Spleen (tissue), 11 donors: ENCODE measurements around the gene ABCG1. TPM values are rescaled to one million over a fixed set of nuclear protein-coding genes. Genes with fewer than 3 reads are reported as not detected.

ENCODE experiments used
- DNase-seq: peaks from one replicate; pipeline ENCODE4 v3.0.0-alpha.2; 2020
- H3K27ac ChIP-seq, 8 donors: fragments of 200-600 bp; sonication (generic) in 7 of 8; 1 replicate in 4 of 8; 2 replicates in 4 of 8; pipeline versions ENCODE4 v1.5.0 to v1.8.0; 2016 to 2021; ENCODE audit warnings: inconsistent platforms in 4 of 8, mild to moderate bottlenecking in 4 of 8, moderate library complexity in 1 of 8
- H3K27me3 ChIP-seq, 7 donors: fragments of 200-600 bp; sonication (generic) in 6 of 7; replicated peaks in 1 of 7; 1 replicate in 4 of 7; 2 replicates in 3 of 7; pipeline versions ENCODE4 v1.5.0 to v1.8.0; 2016 to 2021; ENCODE audit warnings: inconsistent platforms in 3 of 7, mild to moderate bottlenecking in 1 of 7
- H3K36me3 ChIP-seq, 6 donors: fragments of 200-600 bp; sonication (generic) in 5 of 6; 1 replicate in 4 of 6; 2 replicates in 2 of 6; pipeline versions ENCODE4 v1.5.0 to v1.8.0; 2016 to 2021; ENCODE audit warnings: inconsistent platforms in 2 of 6
- H3K4me1 ChIP-seq, 6 donors: fragments of 200-600 bp; sonication (generic) in 5 of 6; 1 replicate in 3 of 6; 2 replicates in 3 of 6; pipeline versions ENCODE4 v1.5.0 to v1.8.0; 2016 to 2021; ENCODE audit warnings: inconsistent platforms in 3 of 6
- H3K4me3 ChIP-seq, 8 donors: fragments of 200-600 bp; sonication (generic) in 7 of 8; 1 replicate in 4 of 8; 2 replicates in 4 of 8; pipeline versions ENCODE4 v1.5.0 to v1.8.0; 2016 to 2021; ENCODE audit warnings: inconsistent platforms in 4 of 8, mild to moderate bottlenecking in 4 of 8, moderate library complexity in 2 of 8
- H3K9me3 ChIP-seq, 8 donors: fragments of 200-600 bp; sonication (generic) in 7 of 8; 1 replicate in 4 of 8; 2 replicates in 4 of 8; pipeline versions ENCODE4 v1.5.0 to v1.8.0; 2016 to 2021; ENCODE audit warnings: inconsistent platforms in 4 of 8
- CTCF ChIP-seq, 11 experiments: fragments of 200-600 bp in 7 of 11; fragments of 450-650 bp in 4 of 11; sonication (generic) in 4 of 11; IDR thresholded peaks in 8 of 11; conservative IDR thresholded peaks in 3 of 11; 1 replicate in 7 of 11; 2 replicates in 4 of 11; pipeline versions ENCODE4 v1.4.0 to v1.8.0; 2016 to 2021; ENCODE audit warnings: antibody characterized with exemption in 11 of 11, inconsistent platforms in 4 of 11, mild to moderate bottlenecking in 1 of 11
- POLR2A ChIP-seq, 3 donors: fragments of 450-650 bp; IDR thresholded peaks; one replicate each; pipeline ENCODE4 v1.5.1; 2017; ENCODE audit warnings: antibody characterized with exemption in 3 of 3, mild to moderate bottlenecking in 1 of 3
- POLR2AphosphoS5 ChIP-seq, 3 donors: sonication (generic); formaldehyde crosslinking; IDR thresholded peaks; one replicate each; pipeline ENCODE4 v1.5.1; 2017; ENCODE audit warnings: antibody characterized with exemption in 3 of 3
- WGBS, 5 donors: extraction: QIAGEN DNeasy Blood & Tissue Kit in 3 of 5; methylation state at CpG; one replicate each; pipeline versions ENCODE4 v1.1.5 to v1.1.7; 2013 to 2018; 5-methylcytosine and 5-hydroxymethylcytosine counted together
- intact Hi-C: fragments of 100-400 bp; cut with DNase I; formaldehyde crosslinking; loops from one replicate; pipeline ENCODE4 v1.15.0; 2023; ENCODE audit warnings: low total_unique reads
- polyA plus RNA-seq, 3 donors: library from polyadenylated mRNA; stranded (reverse); fragments of 200-250 nt; gene quantifications; one replicate each; pipeline ENCODE4 v1.2.1, GENCODE V29; 2013
- total RNA-seq, 7 donors: library from RNA; depleted of rRNA in 3 of 7; stranded (reverse); fragments of >200 nt in 3 of 7; fragmentation: NEBNext Ultra II Directional in 4 of 7; extraction: Animal tissue kit (Norgen Biotek cat#: 25700) in 4 of 7; gene quantifications; one replicate each; pipeline versions ENCODE4 v1.1.0 to v1.2.1, GENCODE V29; 2016 to 2021
- donor health status: healthy with polysubstance abuse.
- donor health status: DM: no; HTN: no; CAD: no; lungs with moderate emphysema.
- donor health status: DM: no; HTN: no; CAD: no.
- donor health status: Bipolar disorder and iron deficiency.
- donor health status: healthy.
- donor health status: DM: no; HTN: no; CAD: no.
- donor health status: DM: yes; HTN: yes; CAD: no.

Gene ABCG1
- total and polyA plus RNA-seq, 10 donors: 14.6 to 143 (median 96.7) TPM

GRCh38 chr21:42237577-42237976, 18.6 kb downstream of the ABCG1 start:
- DNase-seq: no peak
- Histone ChIP-seq H3K4me3 (no peak overlapping the region), H3K27me3 (no peaks in the 10 kb centered on the region), H3K4me1 (peaks cover 56 to 93% (median 82%) of the 10 kb centered on the region in 6 donors), H3K36me3 (no peaks in the 10 kb centered on the region), H3K9me3 (no peaks in the 10 kb centered on the region), H3K27ac (peak overlapping the region; percentile 30 to 93 (median 87))
- WGBS, 5 donors: 72 to 83% (median 75%) methylated on average over 3 of the region's 3 CpGs
- TF ChIP-seq CTCF (IDR thresholded peaks at IDR 0.05 in 8 of 11, conservative IDR thresholded peaks at IDR 0.05 in 3 of 11) (no peak), POLR2AphosphoS5 (IDR thresholded peaks at IDR 0.05) (no peak), POLR2A (IDR thresholded peaks at IDR 0.05) (no peak)
- intact Hi-C loops: no loop called here

GRCh38 chr21:42238185-42238934, 19.4 kb downstream of the ABCG1 start:
- peak in 2 of 3 donors; percentile 63 to 82 for TF ChIP-seq POLR2AphosphoS5 (IDR thresholded peaks at IDR 0.05)
- TF ChIP-seq POLR2A (IDR thresholded peaks at IDR 0.05): no peak
- Histone ChIP-seq H3K4me3 (no peak overlapping the region), H3K4me1 (peaks cover 49 to 93% (median 80%) of the 10 kb centered on the region in 6 donors), H3K36me3 (no peaks in the 10 kb centered on the region), H3K9me3 (no peaks in the 10 kb centered on the region), H3K27me3 (no peaks in the 10 kb centered on the region), H3K27ac (peak overlapping the region; percentile 16 to 93 (median 87))
- intact Hi-C loops: no loop called here
- no peak for DNase-seq
- 42 to 57% (median 49%) methylated on average over 12 of the region's 12 CpGs for WGBS, 5 donors

GRCh38 chr21:42239556-42239955, 20.6 kb downstream of the ABCG1 start:
- Histone ChIP-seq H3K27ac (peak overlapping the region in 4 of 8 donors; percentile 80 to 93 (median 88)), H3K4me3 (no peak overlapping the region), H3K9me3 (no peaks in the 10 kb centered on the region), H3K4me1 (peaks cover 37 to 91% (median 70%) of the 10 kb centered on the region in 6 donors), H3K36me3 (no peaks in the 10 kb centered on the region), H3K27me3 (no peaks in the 10 kb centered on the region)
- DNase-seq: no peak
- 94 to 100% (median 98%) methylated on average over 3 to 8 of the region's 8 CpGs for WGBS, 5 donors
- TF ChIP-seq POLR2A (IDR thresholded peaks at IDR 0.05) (no peak), POLR2AphosphoS5 (IDR thresholded peaks at IDR 0.05) (no peak), CTCF (IDR thresholded peaks at IDR 0.05 in 8 of 11, conservative IDR thresholded peaks at IDR 0.05 in 3 of 11) (no peak)
- intact Hi-C loops: no loop called here

- no peak for TF ChIP-seq CTCF (IDR thresholded peaks at IDR 0.05 in 8 of 11, conservative IDR thresholded peaks at IDR 0.05 in 3 of 11)
- no peak for TF ChIP-seq POLR2AphosphoS5 (IDR thresholded peaks at IDR 0.05)
- no peak for TF ChIP-seq POLR2A (IDR thresholded peaks at IDR 0.05)
- no peaks in the 10 kb centered on the region for H3K27me3 ChIP-seq
- H3K4me1 ChIP-seq: peaks cover 36 to 91% (median 71%) of the 10 kb centered on the region in 6 donors
- no peaks in the 10 kb centered on the region for H3K36me3 ChIP-seq
- no peaks in the 10 kb centered on the region for H3K9me3 ChIP-seq
- no peak overlapping the region for H3K4me3 ChIP-seq
- intact Hi-C loops: no loop called here
- 68 to 87% (median 81%) methylated on average over 5 to 8 of the region's 8 CpGs for WGBS, 5 donors
- DNase-seq: no peak
- peak overlapping the region in 2 of 8 donors; percentile 87 to 93 for H3K27ac ChIP-seq
These were observed 21.0 kb downstream of the ABCG1 start for GRCh38 chr21:42239973-42240372.
